Measurements from ENCODE around the gene GAL3ST2. TPM values are rescaled to one million over a fixed set of nuclear protein-coding genes. Genes with fewer than 3 reads are reported as not detected.
"Not testable (repeated sequence)": the region's sequence is repeated elsewhere in the genome, so short reads cannot be mapped to it uniquely, and the experiment has no call there.

Gene GAL3ST2
- total RNA-seq, 4 donors from 2014 or later, result 0.21 to 0.29 TPM; not detected in 2

DNA sequence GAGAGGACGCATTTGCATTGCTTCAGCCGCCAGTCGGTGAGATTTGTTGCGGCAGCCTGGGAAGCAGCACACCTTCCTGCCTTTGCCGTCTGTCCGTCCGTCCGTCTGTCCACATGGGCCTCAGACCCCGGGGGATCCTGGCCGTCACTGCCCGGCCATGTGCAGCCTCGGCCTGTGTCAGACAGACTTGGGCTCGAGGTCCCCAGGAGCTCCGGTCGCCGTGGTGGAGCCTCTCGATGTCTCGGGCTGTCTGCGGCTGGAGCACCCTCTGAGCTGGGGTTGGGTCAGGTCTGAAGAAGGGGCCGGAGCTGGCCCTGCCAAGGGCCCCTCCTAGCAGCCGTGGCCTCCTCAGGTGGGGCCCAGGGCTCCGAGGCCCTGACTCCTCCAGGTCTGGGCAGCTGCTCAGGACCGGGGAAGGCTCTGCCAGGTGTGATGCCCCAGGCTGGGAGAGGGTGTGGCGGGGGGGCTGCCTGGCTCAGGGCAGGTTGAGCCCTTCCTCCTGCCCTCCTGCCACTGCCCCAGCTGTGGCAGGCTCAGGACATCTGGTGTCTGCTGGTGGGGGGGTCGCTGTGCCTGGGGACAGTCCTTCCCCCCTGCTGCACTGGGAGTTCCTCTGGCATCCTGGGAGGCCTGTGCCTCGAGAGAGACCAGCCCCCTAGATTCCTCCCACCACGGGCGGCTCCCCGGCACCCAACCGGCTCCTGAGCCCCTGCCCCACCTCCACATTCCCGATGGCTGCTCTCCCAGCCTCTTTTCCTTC lies 44.2 kb downstream of the GAL3ST2 start:
- Histone ChIP-seq H3K27me3 (no peaks in the 10 kb centered on the region), H3K4me1 (no peaks in the 10 kb centered on the region), H3K9me3 (no peaks in the 10 kb centered on the region), H3K36me3 (no peaks in the 10 kb centered on the region), H3K27ac (no peak overlapping the region), H3K4me3 (no peak overlapping the region)
- TF ChIP-seq, protein P1, sequence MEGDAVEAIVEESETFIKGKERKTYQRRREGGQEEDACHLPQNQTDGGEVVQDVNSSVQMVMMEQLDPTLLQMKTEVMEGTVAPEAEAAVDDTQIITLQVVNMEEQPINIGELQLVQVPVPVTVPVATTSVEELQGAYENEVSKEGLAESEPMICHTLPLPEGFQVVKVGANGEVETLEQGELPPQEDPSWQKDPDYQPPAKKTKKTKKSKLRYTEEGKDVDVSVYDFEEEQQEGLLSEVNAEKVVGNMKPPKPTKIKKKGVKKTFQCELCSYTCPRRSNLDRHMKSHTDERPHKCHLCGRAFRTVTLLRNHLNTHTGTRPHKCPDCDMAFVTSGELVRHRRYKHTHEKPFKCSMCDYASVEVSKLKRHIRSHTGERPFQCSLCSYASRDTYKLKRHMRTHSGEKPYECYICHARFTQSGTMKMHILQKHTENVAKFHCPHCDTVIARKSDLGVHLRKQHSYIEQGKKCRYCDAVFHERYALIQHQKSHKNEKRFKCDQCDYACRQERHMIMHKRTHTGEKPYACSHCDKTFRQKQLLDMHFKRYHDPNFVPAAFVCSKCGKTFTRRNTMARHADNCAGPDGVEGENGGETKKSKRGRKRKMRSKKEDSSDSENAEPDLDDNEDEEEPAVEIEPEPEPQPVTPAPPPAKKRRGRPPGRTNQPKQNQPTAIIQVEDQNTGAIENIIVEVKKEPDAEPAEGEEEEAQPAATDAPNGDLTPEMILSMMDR (IDR thresholded peaks at IDR 0.05), result no peak
- no peak for TF ChIP-seq POLR2A (IDR thresholded peaks at IDR 0.05)
- intact Hi-C loops (cut with DNase I; ENCODE audit: low total_unique reads), result no loop called here
- DNase-seq, result no peak

DNA sequence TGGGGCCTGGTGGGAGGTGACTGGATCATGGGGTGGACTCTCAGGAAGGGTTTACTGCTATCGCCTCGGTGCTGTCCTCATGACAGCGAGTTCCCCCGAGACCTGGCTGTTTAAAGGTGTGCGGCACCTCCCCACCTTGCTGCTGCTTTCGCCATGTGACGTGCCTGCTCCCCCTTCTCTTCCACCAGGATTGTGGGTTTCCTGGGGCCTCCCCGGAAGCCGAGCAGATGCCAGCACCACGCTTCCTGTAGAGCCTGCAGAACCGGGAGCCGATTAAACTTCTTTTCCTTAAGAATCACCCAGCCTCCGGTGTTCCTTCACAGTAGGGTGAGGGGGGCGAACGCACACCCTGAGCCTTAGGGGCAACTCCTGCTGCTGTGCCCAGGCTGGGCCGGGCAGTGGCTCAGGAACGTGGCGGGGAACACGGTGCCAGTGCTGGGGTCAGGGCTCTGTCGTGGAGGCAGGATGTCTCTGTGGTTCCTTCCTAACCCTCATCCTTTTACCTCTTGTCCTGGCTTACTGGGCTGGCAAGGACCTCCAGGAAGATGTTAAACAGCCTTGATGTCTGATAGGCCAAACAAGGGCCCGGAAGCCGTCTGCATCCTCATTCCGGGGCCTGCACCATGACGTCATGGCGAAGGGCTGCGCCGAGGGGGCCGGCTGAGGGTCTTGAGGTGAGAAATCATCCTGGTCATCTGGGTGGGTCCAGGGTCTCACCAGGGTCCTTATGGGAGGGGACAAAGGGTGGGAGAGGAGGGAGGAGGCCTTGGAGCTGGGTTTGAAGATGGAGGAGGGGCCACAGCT lies 45.0 kb downstream of the GAL3ST2 start:
- intact Hi-C loops (cut with DNase I; ENCODE audit: low total_unique reads), result no loop called here
- no peaks in the 10 kb centered on the region for H3K9me3 ChIP-seq
- H3K27ac ChIP-seq, result no peak overlapping the region
- H3K4me3 ChIP-seq, result no peak overlapping the region
- H3K36me3 ChIP-seq, result no peaks in the 10 kb centered on the region
- DNase-seq, result no peak
- no peaks in the 10 kb centered on the region for H3K27me3 ChIP-seq
- H3K4me1 ChIP-seq, result no peaks in the 10 kb centered on the region
- TF ChIP-seq POLR2A (IDR thresholded peaks at IDR 0.05), result no peak

DNA sequence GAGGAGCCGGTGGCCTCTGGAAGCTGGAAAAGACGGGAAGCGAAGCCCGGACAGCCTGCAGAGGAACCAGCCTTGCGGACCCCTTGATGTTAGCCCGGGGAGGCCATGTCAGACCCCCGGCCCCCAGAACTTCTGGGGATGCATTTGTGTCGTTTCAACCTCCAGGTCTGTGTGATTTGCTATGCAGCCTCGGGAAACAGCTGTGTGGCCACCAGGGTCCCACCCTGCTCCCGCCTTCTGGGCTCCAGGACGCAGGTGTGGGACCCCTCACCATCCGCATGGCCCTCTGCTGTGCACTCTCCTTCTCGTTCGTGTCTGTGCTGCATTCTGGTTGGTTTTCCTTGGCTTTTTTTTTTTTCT lies 45.6 kb downstream of the GAL3ST2 start:
- Histone ChIP-seq H3K4me3 (no peak overlapping the region), H3K36me3 (no peaks in the 10 kb centered on the region), H3K4me1 (no peaks in the 10 kb centered on the region), H3K9me3 (no peaks in the 10 kb centered on the region), H3K27me3 (no peaks in the 10 kb centered on the region), H3K27ac (no peak overlapping the region)
- no peak for DNase-seq
- intact Hi-C loops (cut with DNase I; ENCODE audit: low total_unique reads), result no loop called here
- TF ChIP-seq, protein P1 (IDR thresholded peaks at IDR 0.05), result no peak
- TF ChIP-seq POLR2A (IDR thresholded peaks at IDR 0.05), result no peak

DNA sequence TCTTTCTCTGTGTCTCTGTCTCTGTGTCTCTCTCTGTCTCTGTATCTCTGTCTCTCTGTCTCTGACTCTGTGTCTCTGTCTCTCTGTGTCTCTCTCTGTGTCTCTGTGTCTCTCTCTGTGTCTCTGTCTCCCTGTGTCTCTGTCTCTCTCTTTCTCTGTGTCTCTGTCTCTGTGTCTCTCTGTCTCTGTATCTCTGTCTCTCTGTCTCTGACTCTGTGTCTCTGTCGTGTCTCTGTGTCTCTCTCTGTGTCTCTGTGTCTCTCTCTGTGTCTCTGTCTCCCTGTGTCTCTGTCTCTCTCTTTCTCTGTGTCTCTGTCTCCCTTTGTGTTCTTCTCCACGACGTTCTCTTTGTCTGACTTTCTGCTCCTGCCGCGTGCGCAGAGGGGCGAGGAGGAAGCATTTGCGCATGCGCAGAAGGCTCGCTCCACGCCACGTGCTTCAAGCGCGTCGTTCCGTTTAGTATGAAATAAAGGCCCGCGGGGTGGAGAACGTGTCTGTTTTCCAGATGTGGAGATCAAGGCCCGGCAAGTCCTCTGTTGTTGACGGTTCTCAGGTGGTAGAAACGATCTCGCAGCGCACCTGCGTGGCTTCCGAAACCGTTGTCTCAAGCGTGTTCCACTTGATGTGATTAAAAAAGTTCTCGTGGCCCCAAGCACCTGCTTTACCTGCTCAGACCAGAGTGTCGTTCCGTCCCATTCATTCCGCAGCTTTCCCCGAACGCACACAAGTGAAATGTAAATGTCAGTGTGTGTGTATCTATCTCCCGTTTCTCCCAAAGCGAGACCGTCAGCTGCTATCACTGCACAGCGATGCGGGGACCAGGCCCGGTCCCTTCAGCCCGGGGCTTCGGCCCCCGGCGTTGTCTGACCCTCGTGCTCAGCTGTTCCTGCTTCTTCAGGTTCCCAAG lies 47.2 kb downstream of the GAL3ST2 start:
- H3K4me1 ChIP-seq; H3K36me3 ChIP-seq; H3K27me3 ChIP-seq; H3K4me3 ChIP-seq; DNase-seq; H3K9me3 ChIP-seq; H3K27ac ChIP-seq; intact Hi-C loops (cut with DNase I; ENCODE audit: low total_unique reads): not testable (repeated sequence)

DNA sequence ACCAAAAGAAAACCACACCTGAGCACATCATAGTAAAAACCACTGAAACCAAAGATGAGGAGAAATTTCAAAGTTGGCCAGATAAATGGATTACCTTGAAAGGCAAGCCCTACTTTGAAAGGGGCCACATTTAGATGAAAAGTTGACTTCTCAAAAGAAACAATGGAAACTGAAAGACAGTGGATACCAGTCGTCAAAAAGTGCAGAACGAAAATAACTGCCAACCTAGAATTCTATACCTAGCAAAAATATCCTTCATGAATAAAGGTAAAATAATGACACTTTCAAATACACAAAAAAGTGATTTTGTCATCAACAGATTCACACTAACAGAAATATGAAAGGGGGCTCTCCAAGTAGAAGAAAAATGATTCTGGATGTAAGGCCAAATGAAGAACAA lies 50.8 kb downstream of the GAL3ST2 start:
- H3K27ac ChIP-seq, result no peak overlapping the region
- H3K36me3 ChIP-seq, result no peaks in the 10 kb centered on the region
- no peak overlapping the region for H3K4me3 ChIP-seq
- no peaks in the 10 kb centered on the region for H3K4me1 ChIP-seq
- H3K9me3 ChIP-seq, result no peaks in the 10 kb centered on the region
- H3K27me3 ChIP-seq, result no peaks in the 10 kb centered on the region
- TF ChIP-seq POLR2A (IDR thresholded peaks at IDR 0.05), result no peak
- TF ChIP-seq, protein P1 (IDR thresholded peaks at IDR 0.05), result no peak
- intact Hi-C loops (cut with DNase I; ENCODE audit: low total_unique reads), result no loop called here
- DNase-seq, result no peak

Data from uterus (tissue), 4 donors.